Left ventricle myocardium inferior (tissue), 1 donor: ENCODE results near the gene SHC4. TPM values are rescaled to one million over a fixed set of nuclear protein-coding genes. Genes with fewer than 3 reads are reported as not detected.

Experiments used
- DNase-seq: peaks from one replicate; pipeline ENCODE4 v3.0.0-alpha.2; 2020
- H3K27ac ChIP-seq: fragments of 200-600 bp; replicated peaks from 2 replicates; pipeline ENCODE4 v1.8.0; 2021
- H3K27me3 ChIP-seq: fragments of 200-600 bp; 2 replicates; pipeline ENCODE4 v1.8.0; 2021; ENCODE audit warnings: low read depth
- H3K36me3 ChIP-seq: fragments of 200-600 bp; 2 replicates; pipeline ENCODE4 v1.8.0; 2021
- H3K4me1 ChIP-seq: fragments of 200-600 bp; 2 replicates; pipeline ENCODE4 v1.8.0; 2021
- H3K4me3 ChIP-seq: fragments of 200-600 bp; 2 replicates; pipeline ENCODE4 v1.8.0; 2021; ENCODE audit warnings: mild to moderate bottlenecking, moderate library complexity
- H3K9me3 ChIP-seq: fragments of 200-600 bp; replicated peaks from 2 replicates; pipeline ENCODE4 v1.8.0; 2021
- intact Hi-C: fragments of 100-400 bp; cut with micrococcal nuclease; formaldehyde crosslinking; loops from one replicate; pipeline ENCODE4 v1.11.0; 2022
- total RNA-seq: library from RNA; stranded (reverse); fragmentation: NEBNext Ultra II Directional; extraction: Animal tissue kit (Norgen Biotek cat#: 25700); gene quantifications from one replicate; pipeline ENCODE4 v1.2.1, GENCODE V29; 2021
- TF ChIP-seq, protein P1 (sequence below): fragments of 200-600 bp; IDR thresholded peaks from 2 replicates; pipeline ENCODE4 v1.8.0; 2021; ENCODE audit warnings: antibody characterized with exemption, mild to moderate bottlenecking, borderline replicate concordance
- donor health status: DM: no; HTN: yes; CAD: no; lungs with severe emphysema.

SHC4 gene
- total RNA-seq, 1 donor from 2014 or later = 3.3 TPM

DNA sequence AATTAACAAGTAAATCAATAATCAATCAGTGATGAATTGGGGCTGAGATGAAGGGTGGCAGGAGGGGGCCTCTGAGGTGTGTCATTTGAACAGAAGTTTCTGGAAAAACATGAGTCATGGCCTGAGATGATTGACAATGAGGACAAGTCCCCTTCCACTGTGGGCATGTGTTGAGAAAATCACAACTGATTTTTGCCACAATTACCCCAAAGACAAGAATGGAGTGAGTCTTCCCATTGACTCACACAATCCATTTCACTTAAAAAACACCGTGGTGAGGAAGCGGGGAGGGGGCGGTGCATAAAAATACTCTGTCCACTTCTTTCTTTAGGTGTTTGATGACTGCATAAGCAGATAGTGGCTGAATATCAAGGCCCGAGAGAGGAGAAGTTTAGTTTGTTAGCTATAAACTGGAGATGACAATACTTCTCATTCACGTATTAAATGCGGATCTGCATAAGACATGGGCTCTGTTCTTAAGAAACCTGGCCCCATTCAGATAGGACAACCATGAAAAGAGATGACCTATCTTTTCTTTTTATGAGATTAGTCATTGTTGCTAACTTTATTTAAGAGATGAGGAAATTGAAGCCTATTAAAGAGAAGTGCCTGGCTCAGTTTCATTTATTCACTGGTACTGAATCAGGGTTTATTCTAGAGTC lies 34.7 kb downstream of the SHC4 start:
- Histone ChIP-seq H3K36me3 (no peaks in the 10 kb centered on the region), H3K27ac (no peak overlapping the region), H3K9me3 (no peaks in the 10 kb centered on the region), H3K27me3 (peaks cover 9% of the 10 kb centered on the region), H3K4me3 (no peak overlapping the region), H3K4me1 (no peaks in the 10 kb centered on the region)
- intact Hi-C loops = no loop called here
- no peak for DNase-seq
- TF ChIP-seq, protein P1, sequence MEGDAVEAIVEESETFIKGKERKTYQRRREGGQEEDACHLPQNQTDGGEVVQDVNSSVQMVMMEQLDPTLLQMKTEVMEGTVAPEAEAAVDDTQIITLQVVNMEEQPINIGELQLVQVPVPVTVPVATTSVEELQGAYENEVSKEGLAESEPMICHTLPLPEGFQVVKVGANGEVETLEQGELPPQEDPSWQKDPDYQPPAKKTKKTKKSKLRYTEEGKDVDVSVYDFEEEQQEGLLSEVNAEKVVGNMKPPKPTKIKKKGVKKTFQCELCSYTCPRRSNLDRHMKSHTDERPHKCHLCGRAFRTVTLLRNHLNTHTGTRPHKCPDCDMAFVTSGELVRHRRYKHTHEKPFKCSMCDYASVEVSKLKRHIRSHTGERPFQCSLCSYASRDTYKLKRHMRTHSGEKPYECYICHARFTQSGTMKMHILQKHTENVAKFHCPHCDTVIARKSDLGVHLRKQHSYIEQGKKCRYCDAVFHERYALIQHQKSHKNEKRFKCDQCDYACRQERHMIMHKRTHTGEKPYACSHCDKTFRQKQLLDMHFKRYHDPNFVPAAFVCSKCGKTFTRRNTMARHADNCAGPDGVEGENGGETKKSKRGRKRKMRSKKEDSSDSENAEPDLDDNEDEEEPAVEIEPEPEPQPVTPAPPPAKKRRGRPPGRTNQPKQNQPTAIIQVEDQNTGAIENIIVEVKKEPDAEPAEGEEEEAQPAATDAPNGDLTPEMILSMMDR = no peak

- H3K4me3 ChIP-seq = no peak overlapping the region
- no peak overlapping the region for H3K27ac ChIP-seq
- no peaks in the 10 kb centered on the region for H3K4me1 ChIP-seq
- intact Hi-C loops = no loop called here
- no peaks in the 10 kb centered on the region for H3K9me3 ChIP-seq
- no peaks in the 10 kb centered on the region for H3K36me3 ChIP-seq
- no peak for DNase-seq
- H3K27me3 ChIP-seq = peaks cover 9% of the 10 kb centered on the region
- TF ChIP-seq, protein P1 = no peak
Observed at GRCh38 chr15:48925714-48926223, 38.0 kb downstream of the SHC4 start.

- intact Hi-C loops = no loop called here
- H3K4me1 ChIP-seq = no peaks in the 10 kb centered on the region
- H3K27me3 ChIP-seq = peaks cover 9% of the 10 kb centered on the region
- H3K4me3 ChIP-seq = no peak overlapping the region
- H3K27ac ChIP-seq = no peak overlapping the region
- no peak for DNase-seq
- no peaks in the 10 kb centered on the region for H3K9me3 ChIP-seq
- H3K36me3 ChIP-seq = no peaks in the 10 kb centered on the region
- TF ChIP-seq, protein P1 = no peak
Observed at GRCh38 chr15:48924528-48925393, 39.0 kb downstream of the SHC4 start.

DNA sequence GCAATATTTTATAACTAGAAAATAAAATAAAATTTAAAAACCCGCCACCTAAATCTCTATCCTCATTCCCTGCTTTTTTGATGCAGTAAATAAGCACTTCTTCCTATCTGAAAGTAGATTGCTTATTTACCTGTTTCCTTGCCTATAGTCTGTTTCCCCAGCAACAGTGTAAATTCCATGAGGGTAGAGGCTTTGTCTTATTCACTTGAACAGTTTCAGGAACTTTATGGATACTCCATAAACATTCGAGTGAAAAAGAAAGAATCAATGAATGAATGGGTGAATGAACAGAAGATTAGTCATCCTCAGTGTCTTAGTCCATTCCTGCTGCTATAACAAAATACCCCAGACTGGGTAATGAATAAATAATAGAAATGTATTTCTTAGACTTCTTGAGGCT lies 41.7 kb downstream of the SHC4 start:
- H3K4me1 ChIP-seq = no peaks in the 10 kb centered on the region
- H3K27me3 ChIP-seq = peaks cover 2% of the 10 kb centered on the region
- H3K9me3 ChIP-seq = no peaks in the 10 kb centered on the region
- no peak for DNase-seq
- H3K4me3 ChIP-seq = no peak overlapping the region
- TF ChIP-seq, protein P1 = no peak
- intact Hi-C loops = no loop called here
- H3K36me3 ChIP-seq = no peaks in the 10 kb centered on the region
- no peak overlapping the region for H3K27ac ChIP-seq

DNA sequence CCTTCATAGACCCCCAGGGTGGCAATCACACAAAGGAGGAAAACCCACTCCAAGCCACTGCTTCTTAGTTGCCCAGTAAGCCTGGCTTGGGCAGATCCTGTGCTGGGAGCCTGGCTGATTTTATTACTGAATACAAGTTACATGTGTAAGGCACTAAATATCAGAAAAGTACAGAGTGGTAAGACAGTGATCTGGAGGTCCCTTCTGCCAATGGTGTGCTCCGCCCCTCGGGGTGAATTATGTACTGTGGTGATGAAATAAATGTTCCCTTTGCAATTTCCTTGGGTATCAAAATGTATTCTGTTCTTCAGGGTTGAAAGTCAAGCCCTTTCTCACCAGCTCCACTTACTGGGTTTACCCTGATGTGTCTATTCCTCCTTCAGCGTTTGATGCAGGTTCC lies 47.0 kb downstream of the SHC4 start:
- intact Hi-C loops = no loop called here
- no peak for DNase-seq
- no peaks in the 10 kb centered on the region for H3K4me1 ChIP-seq
- H3K27ac ChIP-seq = no peak overlapping the region
- TF ChIP-seq, protein P1 = no peak
- no peaks in the 10 kb centered on the region for H3K36me3 ChIP-seq
- H3K4me3 ChIP-seq = no peak overlapping the region
- peaks cover 4% of the 10 kb centered on the region for H3K9me3 ChIP-seq
- H3K27me3 ChIP-seq = no peaks in the 10 kb centered on the region
